ENCODE results near the gene ATOH8.

GRCh38 chr2:85775406-85776381 lies 21.9 kb downstream of the ATOH8 start:
- TF ChIP-seq CTCF (IDR thresholded peaks at IDR 0.05) (no peak), POLR2A (IDR thresholded peaks at IDR 0.05) (no peak)

Measured in heart left ventricle (tissue), 13 donors.